GM19023 (cell line): ENCODE measurements around the gene OBP2A.
"Not testable (repeated sequence)": the region's sequence is repeated elsewhere in the genome, so short reads cannot be mapped to it uniquely, and the experiment has no call there.

Source experiments
- ATAC-seq: cut with Tn5 transposase; IDR thresholded peaks from one replicate; pipeline ENCODE4 v1.9.1; 2021; ENCODE audit warnings: mild to moderate bottlenecking, moderate library complexity; ENCODE audit not compliant: unreplicated experiment

OBP2A gene

GRCh38 chr9:135526089-135526729, 19.7 kb upstream of the OBP2A start:
- no peak for ATAC-seq

DNA sequence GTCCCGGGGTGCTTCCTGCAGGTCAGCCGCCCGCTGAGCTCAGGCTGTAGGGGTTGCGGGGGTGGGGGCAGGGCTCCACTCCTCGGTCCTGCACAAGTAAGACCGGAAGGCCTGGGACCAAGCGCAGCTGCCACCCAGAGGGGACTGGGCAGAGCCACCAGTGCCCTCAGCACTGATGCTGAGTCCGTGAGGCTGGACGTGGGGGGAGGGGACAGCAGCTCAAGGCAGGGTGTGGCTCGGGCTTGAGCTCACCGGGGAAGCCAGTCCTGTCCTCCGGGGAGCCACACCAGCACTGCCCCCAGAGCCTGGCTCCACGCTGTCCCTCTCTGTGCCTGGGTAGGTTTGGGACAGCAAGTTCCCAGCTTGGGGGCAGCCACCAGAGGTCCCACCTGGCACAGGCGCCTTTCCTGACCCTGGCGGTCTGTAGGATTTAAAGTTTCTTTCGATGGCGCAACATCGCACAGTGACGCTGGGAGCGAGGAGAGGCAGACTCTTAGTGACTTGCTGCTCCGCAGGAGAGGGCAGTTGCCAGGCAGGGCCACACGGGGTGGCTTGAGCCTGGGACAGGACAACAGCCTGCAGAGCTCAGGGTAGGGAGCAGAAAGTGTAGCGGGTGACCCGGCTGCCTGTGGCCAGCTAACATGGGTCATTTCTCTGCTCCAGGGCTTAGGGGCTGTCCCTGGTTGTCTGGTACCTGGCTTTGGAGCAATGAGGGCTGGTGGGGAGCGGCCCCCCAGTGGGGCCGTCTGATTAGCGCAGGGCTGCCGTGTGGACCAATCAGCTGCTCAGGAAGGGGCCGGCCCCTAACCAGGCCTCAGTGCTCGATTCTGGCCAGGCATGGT, 19.0 kb upstream of the OBP2A start:
- ATAC-seq: no peak

- not testable (repeated sequence) for ATAC-seq
Observed at GRCh38 chr9:135528842-135529435, 17.0 kb upstream of the OBP2A start.

GRCh38 chr9:135530146-135530545, 15.8 kb upstream of the OBP2A start:
- ATAC-seq: no peak

- ATAC-seq: no peak
Observed at GRCh38 chr9:135531096-135531495, 14.8 kb upstream of the OBP2A start.

DNA sequence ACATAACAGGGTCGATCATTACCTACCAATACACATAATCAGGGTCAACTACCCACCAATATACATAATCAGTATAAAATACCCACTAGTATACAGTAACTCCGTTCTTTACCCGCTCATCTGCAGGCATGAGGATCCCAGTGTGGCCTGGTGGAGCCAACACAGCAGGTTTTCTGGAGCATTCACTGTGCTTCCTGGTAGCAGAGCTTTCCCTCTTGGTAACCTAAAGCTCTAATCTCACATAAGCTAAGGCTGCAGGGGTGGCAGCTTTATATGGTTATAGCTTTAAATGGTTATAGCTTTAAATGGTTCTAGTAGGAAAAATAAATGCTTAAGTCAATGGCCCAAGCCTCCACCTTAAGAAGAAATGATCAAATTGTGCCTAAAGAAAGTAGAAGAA, 12.8 kb upstream of the OBP2A start:
- no peak for ATAC-seq

- ATAC-seq: no peak
Observed at GRCh38 chr9:135533674-135534073, 12.3 kb upstream of the OBP2A start.

DNA sequence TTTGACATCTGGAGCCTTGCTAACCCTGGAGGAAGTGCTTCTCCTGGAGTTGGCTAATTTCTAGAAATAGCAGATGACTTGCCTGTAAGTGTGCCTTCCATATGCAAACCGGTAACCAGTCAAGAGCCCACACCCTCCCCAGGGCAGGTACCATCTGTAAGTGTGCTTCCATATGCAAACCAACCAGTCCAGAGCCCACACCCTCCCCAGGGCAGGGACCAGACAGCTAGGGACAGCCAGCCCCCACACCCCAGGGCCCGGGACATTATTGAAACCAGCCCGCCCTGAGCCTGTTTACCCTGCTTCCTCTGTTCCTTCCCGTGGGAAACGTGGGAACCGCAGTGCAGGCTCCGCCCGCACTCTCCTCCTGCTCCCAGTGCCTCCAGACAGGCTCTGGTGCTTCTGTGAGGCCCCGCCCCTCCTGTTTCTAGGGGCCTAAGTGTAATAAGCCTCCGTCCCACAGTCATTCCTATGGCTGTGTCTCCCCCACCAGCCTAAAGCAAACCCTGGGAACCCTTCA, 11.7 kb upstream of the OBP2A start:
- ATAC-seq: not testable (repeated sequence)

- ATAC-seq: not testable (repeated sequence)
Observed at GRCh38 chr9:135534826-135535225, 11.1 kb upstream of the OBP2A start.

- ATAC-seq: not testable (repeated sequence)
Observed at GRCh38 chr9:135535631-135536030, 10.3 kb upstream of the OBP2A start.

DNA sequence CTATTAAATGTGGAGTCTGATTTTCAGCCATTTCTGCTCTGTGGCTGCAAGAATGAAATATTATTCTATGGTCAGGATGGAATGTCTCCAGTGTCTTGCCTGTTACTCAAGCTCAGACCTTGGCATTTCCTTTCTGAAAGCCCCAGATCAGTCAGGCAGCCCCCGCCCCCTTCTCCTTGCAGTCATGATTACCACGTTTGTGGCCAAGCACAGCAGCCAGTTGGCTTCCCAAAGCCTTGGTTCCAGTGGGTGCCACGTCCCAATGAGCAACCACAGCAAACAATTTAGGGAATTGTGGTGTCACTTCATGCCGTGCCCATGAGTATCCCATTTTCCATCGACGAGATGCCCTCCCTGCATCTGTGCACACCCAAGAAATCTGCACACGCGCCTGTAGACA, 9.7 kb upstream of the OBP2A start:
- ATAC-seq: no peak

- ATAC-seq: not testable (repeated sequence)
Observed at GRCh38 chr9:135543262-135543894, 2.5 kb upstream of the OBP2A start.

DNA sequence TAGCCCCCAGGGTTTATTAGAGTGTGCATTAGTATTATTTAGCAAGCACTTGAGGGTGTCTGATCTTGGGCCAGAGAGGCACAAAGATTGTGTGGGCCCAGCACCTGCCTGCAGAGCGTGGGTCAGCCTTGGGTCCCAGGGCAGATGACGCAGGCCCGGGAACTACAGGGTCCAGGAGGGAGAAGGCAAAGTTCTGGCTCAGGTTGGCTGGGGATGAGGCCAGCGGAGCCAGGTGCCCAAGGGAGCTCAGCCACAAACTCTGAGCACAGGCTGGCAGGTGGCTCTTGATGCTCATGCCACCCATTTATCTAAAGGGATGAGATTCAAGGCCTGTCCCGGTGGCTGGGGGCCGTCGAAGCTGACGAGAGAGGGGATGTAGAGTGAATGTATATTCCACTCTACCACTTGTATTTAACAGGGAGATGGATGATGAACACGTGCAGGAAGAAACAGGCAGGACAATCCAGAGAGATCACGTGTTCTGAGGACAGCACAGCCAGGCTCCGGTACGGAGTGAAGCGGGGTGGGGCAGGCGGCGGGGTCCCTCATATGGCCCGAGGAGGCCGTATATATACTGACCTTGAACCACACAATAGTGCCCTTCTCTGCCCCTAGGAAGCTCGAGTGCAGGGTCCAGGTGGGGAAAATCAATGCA, 818 bp upstream of the OBP2A start:
- no peak for ATAC-seq

- not testable (repeated sequence) for ATAC-seq
Observed at GRCh38 chr9:135546792-135547617, 1.1 kb downstream of the OBP2A start.

DNA sequence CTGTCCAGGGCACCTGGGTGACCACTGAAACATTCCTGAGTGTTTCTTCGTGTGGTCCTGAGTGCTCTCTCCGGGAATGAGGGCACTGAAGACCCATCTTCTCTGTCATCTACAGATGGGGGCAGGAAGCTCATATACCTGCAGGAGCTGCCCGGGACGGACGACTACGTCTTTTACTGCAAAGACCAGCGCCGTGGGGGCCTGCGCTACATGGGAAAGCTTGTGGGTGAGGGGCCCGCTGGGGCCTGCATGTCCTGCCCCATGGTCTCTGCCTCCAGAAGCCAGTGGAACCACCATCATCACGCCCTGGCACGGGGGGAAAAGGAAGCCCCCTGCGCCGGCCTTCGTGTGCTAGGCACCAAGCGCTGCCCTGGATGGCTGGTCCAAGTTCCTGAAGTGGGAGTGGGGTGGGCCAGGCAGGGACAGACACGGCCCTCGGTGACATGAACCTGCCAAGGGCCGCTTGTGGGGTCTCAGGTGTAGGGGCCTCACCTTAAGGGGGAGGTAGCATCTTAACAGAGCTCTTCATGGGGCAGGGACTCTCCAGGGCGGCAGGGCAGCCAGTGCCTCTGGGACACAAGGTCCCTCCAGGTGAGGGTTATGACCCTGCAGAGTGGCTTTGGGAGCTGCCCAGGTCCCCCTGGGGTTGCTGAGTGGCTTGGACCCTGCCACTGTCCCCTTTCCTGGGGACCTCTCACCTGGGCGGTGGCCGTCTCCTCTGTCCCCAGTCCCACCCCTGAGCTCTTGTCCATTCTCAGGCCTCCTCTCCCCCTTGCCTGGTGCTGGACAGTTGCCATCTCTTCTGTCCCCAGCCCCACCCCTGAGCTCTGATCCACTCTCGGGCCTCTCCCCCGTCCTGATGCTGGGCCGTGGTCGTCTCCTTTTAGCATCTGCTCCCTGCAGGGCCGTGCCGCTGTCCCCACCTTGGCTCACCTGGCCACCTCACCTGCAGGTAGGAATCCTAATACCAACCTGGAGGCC, 2.1 kb downstream of the OBP2A start:
- ATAC-seq: no peak

GRCh38 chr9:135549478-135550343, 3.8 kb downstream of the OBP2A start:
- ATAC-seq: not testable (repeated sequence)

DNA sequence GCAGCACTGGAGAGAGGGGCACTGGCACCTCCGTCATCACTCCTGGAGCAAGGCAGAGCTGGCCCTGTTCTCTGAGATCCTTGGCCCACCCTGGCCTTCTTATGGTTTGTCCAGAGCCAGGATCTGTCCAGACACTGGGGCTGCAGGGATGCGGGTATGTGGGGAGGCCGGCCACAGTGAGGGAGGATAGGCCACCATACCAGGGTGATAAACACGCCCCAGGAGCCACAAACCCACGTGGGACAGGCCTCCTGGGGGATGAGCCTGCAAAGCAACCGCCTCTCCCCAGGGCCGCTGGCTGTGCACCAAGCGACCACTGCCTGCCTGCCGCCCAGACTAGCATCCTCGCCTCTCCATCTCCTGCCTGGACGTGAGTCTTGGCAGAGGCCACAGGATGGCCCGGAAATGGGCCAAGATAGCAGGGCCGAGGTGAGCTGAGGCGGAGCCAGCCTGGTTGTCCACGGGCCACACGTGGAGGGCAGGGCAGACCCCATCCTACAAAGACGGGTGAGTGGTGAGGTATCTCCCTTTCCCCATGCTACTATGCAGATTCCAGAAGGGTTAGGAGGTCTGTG, 4.5 kb downstream of the OBP2A start:
- ATAC-seq: no peak
